Endodermal cell (in vitro differentiated cells): ENCODE results near the gene GGNBP2. TPM values are rescaled to one million over a fixed set of nuclear protein-coding genes. Genes with fewer than 3 reads are reported as not detected.

Experiments
- DNase-seq: peaks from one replicate; pipeline ENCODE4 v3.0.0-alpha.2; 2017
- H3K27ac ChIP-seq: 2 replicates; pipeline ENCODE4 v1.5.1; 2013; ENCODE audit warnings: mild to moderate bottlenecking, low read depth, low read length, moderate library complexity
- H3K27me3 ChIP-seq: 2 replicates; pipeline ENCODE4 v1.6.1; 2013; ENCODE audit warnings: mild to moderate bottlenecking, low read length, moderate library complexity; ENCODE audit not compliant: insufficient read depth, control insufficient read depth, poor library complexity, severe bottlenecking
- H3K36me3 ChIP-seq: 2 replicates; pipeline ENCODE4 v1.7.0; 2013; ENCODE audit warnings: mild to moderate bottlenecking, low read length, moderate library complexity; ENCODE audit not compliant: control insufficient read depth, insufficient read depth
- H3K4me1 ChIP-seq: one replicate; pipeline ENCODE4 v1.7.0; 2013; ENCODE audit warnings: low read length; ENCODE audit not compliant: control insufficient read depth, insufficient read depth
- H3K4me3 ChIP-seq: 2 replicates; pipeline ENCODE4 v1.5.1; 2013; ENCODE audit warnings: mild to moderate bottlenecking, low read length, moderate library complexity
- H3K9ac ChIP-seq: 2 replicates; pipeline ENCODE4 v1.6.1; 2013; ENCODE audit warnings: mild to moderate bottlenecking, low read length, moderate library complexity; ENCODE audit not compliant: poor library complexity, severe bottlenecking; ENCODE audit errors: extremely low read depth
- H3K9me3 ChIP-seq: 2 replicates; pipeline ENCODE4 v1.6.1; 2013; ENCODE audit warnings: mild to moderate bottlenecking, low read length, moderate library complexity; ENCODE audit not compliant: control insufficient read depth
- H3K27ac Mint-ChIP-seq: 2 replicates; pipeline ENCODE4 v1.8.0; 2020; ENCODE audit warnings: mixed read lengths
- H3K27me3 Mint-ChIP-seq: 2 replicates; pipeline ENCODE4 v1.8.0; 2021; ENCODE audit warnings: mild to moderate bottlenecking, mixed read lengths; ENCODE audit not compliant: insufficient read depth
- H3K36me3 Mint-ChIP-seq: 2 replicates; pipeline ENCODE4 v1.8.0; 2020; ENCODE audit warnings: low read depth, mixed read lengths
- H3K4me1 Mint-ChIP-seq: 2 replicates; pipeline ENCODE4 v1.8.0; 2020; ENCODE audit warnings: mixed read lengths
- H3K4me3 Mint-ChIP-seq: 2 replicates; pipeline ENCODE4 v1.8.0; 2020; ENCODE audit warnings: mild to moderate bottlenecking, moderate library complexity, mixed read lengths
- H3K9me3 Mint-ChIP-seq: 2 replicates; pipeline ENCODE4 v1.8.0; 2020; ENCODE audit warnings: mild to moderate bottlenecking, mixed read lengths
- WGBS, 2 experiments: methylation state at CpG; one replicate each; pipeline versions ENCODE4 v1.1.5 to v1.1.7; 2013; ENCODE audit warnings: missing lambda C conversion rate in 2 of 2, mixed read lengths in 1 of 2; ENCODE audit not compliant: insufficient coverage in 1 of 2, insufficient read length in 1 of 2; 5-methylcytosine and 5-hydroxymethylcytosine counted together
- total RNA-seq, 2 donors: library from RNA; stranded (reverse); fragmentation: NEBNext Ultra II Directional in 1 of 2; extraction: Animal tissue kit (Norgen Biotek cat#: 25700) in 1 of 2; gene quantifications; 2 replicates in 1 of 2; 3 replicates in 1 of 2; pipeline ENCODE4 v1.2.1, GENCODE V29; 2021
- TF ChIP-seq, protein P1 (sequence below): fragments of 200-600 bp; sonication (generic); conservative IDR thresholded peaks from 2 replicates; pipeline ENCODE4 v1.5.0; 2021; ENCODE audit warnings: antibody characterized with exemption, mild to moderate bottlenecking

The GGNBP2 gene
- total RNA-seq, 2 donors from 2014 or later, result 56.8 to 61.6 TPM

- Mint-ChIP-seq H3K4me3 (no peak overlapping the region), H3K36me3 (peaks cover 70% of the 10 kb centered on the region), H3K27ac (no peak overlapping the region), H3K27me3 (no peaks in the 10 kb centered on the region), H3K9me3 (no peaks in the 10 kb centered on the region), H3K4me1 (no peaks in the 10 kb centered on the region)
- TF ChIP-seq, protein P1, sequence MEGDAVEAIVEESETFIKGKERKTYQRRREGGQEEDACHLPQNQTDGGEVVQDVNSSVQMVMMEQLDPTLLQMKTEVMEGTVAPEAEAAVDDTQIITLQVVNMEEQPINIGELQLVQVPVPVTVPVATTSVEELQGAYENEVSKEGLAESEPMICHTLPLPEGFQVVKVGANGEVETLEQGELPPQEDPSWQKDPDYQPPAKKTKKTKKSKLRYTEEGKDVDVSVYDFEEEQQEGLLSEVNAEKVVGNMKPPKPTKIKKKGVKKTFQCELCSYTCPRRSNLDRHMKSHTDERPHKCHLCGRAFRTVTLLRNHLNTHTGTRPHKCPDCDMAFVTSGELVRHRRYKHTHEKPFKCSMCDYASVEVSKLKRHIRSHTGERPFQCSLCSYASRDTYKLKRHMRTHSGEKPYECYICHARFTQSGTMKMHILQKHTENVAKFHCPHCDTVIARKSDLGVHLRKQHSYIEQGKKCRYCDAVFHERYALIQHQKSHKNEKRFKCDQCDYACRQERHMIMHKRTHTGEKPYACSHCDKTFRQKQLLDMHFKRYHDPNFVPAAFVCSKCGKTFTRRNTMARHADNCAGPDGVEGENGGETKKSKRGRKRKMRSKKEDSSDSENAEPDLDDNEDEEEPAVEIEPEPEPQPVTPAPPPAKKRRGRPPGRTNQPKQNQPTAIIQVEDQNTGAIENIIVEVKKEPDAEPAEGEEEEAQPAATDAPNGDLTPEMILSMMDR, result no peak
- H3K9me3 ChIP-seq, result no peaks in the 10 kb centered on the region
- no peak for DNase-seq
- 97 to 100% methylated on average over 6 to 9 of the region's 9 CpGs for WGBS, 2 experiments
- H3K27ac ChIP-seq, result no peak overlapping the region
- no peaks in the 10 kb centered on the region for H3K4me1 ChIP-seq
- H3K9ac ChIP-seq, result no peak overlapping the region
- H3K36me3 ChIP-seq, result peaks cover 92% of the 10 kb centered on the region
- no peaks in the 10 kb centered on the region for H3K27me3 ChIP-seq
- H3K4me3 ChIP-seq, result no peak overlapping the region
Measured at GRCh38 chr17:36509272-36509985, 35.3 kb upstream of the GGNBP2 start.

GRCh38 chr17:36510636-36511035 lies 34.1 kb upstream of the GGNBP2 start:
- peaks cover 67% of the 10 kb centered on the region for H3K36me3 Mint-ChIP-seq
- Histone ChIP-seq H3K27me3 (no peaks in the 10 kb centered on the region), H3K36me3 (peaks cover 93% of the 10 kb centered on the region)

DNA sequence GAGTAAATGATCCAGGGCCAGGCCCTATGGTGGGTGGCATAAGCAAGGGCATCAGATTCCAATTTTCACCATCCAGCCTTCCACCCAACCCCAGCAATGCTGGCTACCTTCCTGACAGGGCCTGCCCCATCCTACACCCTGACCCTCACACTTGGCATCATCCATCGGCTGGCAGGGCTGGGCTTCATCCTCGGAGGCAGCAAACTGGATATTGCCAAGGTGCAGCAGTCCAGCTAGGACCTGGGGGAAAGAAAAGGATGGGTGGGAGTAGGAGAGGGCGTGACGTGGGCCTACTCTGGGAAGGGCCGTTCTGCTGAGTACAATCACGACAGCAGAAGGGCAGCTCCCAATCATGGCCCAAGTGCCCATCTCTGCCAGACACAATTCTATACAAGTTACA lies 33.5 kb upstream of the GGNBP2 start:
- no peaks in the 10 kb centered on the region for H3K9me3 Mint-ChIP-seq
- no peaks in the 10 kb centered on the region for H3K4me1 Mint-ChIP-seq
- no peak overlapping the region for H3K27ac Mint-ChIP-seq
- H3K27me3 ChIP-seq, result no peaks in the 10 kb centered on the region
- H3K27me3 Mint-ChIP-seq, result no peaks in the 10 kb centered on the region
- TF ChIP-seq, protein P1, result no peak
- H3K4me1 ChIP-seq, result no peaks in the 10 kb centered on the region
- peaks cover 92% of the 10 kb centered on the region for H3K36me3 ChIP-seq
- H3K27ac ChIP-seq, result no peak overlapping the region
- no peak overlapping the region for H3K4me3 ChIP-seq
- 92 to 96% methylated on average over 2 to 6 of the region's 6 CpGs for WGBS, 2 experiments
- H3K36me3 Mint-ChIP-seq, result peaks cover 66% of the 10 kb centered on the region
- no peak overlapping the region for H3K9ac ChIP-seq
- no peaks in the 10 kb centered on the region for H3K9me3 ChIP-seq
- peak; percentile 26 for DNase-seq
- no peak overlapping the region for H3K4me3 Mint-ChIP-seq

More at GRCh38 chr17:36510636-36511035, 34.1 kb upstream of the GGNBP2 start:
- no peaks in the 10 kb centered on the region for H3K27me3 Mint-ChIP-seq
- no peaks in the 10 kb centered on the region for H3K4me1 ChIP-seq
- WGBS, 2 experiments, result 92 to 93% methylated on average over 12 to 14 of the region's 14 CpGs
- peak; percentile 39 for DNase-seq
- no peaks in the 10 kb centered on the region for H3K9me3 Mint-ChIP-seq
- no peak overlapping the region for H3K4me3 ChIP-seq
- H3K4me1 Mint-ChIP-seq, result no peaks in the 10 kb centered on the region
- H3K27ac Mint-ChIP-seq, result no peak overlapping the region
- H3K27ac ChIP-seq, result no peak overlapping the region
- TF ChIP-seq, protein P1, result no peak
- H3K4me3 Mint-ChIP-seq, result no peak overlapping the region
- H3K9me3 ChIP-seq, result no peaks in the 10 kb centered on the region
- no peak overlapping the region for H3K9ac ChIP-seq
